ENCODE measurements around the gene STK38L. TPM values are rescaled to one million over a fixed set of nuclear protein-coding genes. Genes with fewer than 3 reads are reported as not detected.

Gene STK38L
- total and polyA plus RNA-seq, 10 of the 15 experiments (the other 5 are each of a cell fraction or from before 2014, with no cell fraction given) = 43.0 to 154 (median 115) TPM

GRCh38 chr12:27309995-27310315 is 65.9 kb downstream of the STK38L start:
- 69% methylated on average over 1 of the region's 1 CpG for WGBS (ENCODE audit: insufficient coverage, insufficient replicate concordance, low lambda C conversion rate, missing lambda C conversion rate)
- Histone ChIP-seq H3K9me3 (replicated peaks; ENCODE audit: control insufficient read depth, insufficient read depth, low read length) (no peaks in the 10 kb centered on the region), H3K4me1 (ENCODE audit: control insufficient read depth, insufficient read depth, low read length) (peaks cover 33% of the 10 kb centered on the region), H4K20me1 (ENCODE audit: control insufficient read depth, insufficient read depth) (no peaks in the 10 kb centered on the region), H2AFZ (ENCODE audit: control insufficient read depth, low read depth, low read length) (no peak overlapping the region), H3K27me3 (replicated peaks in 1 of 2; ENCODE audit: control insufficient read depth in 2 of 2, insufficient read depth in 2 of 2, low read length in 1 of 2) (no peaks in the 10 kb centered on the region), H3K4me3 (no peak overlapping the region), H3K79me2 (ENCODE audit: control insufficient read depth, insufficient read depth, low read length) (no peaks in the 10 kb centered on the region; the same call in none of the 2 replicates), H3K36me3 (ENCODE audit: control insufficient read depth in 2 of 2, insufficient read depth in 2 of 2, low read length in 1 of 2) (peaks cover 2 to 25% of the 10 kb centered on the region in 2 experiments), H3K4me2 (ENCODE audit: control insufficient read depth, insufficient read depth) (no peak overlapping the region), H3K27ac (ENCODE audit: control insufficient read depth, insufficient read depth) (peak overlapping the region; percentile 80), H3K9ac (ENCODE audit: control insufficient read depth, insufficient read depth, low read length) (no peak overlapping the region)
- ChIA-PET RAD21 (ENCODE audit: unreplicated experiment) (interaction anchor here (1.0 to 11.3 kb wide), 4 partner anchors 10 to 102 kb away, joined by 3 to 282 read pairs (median 38); partner anchors contain the start of gene STK38L), CTCF (interaction anchor here (1.0 to 8.6 kb wide), 6 partner anchors 14 to 292 kb away, joined by 3 to 294 read pairs (median 6); partner anchors contain the start of genes MED21, STK38L and TM7SF3), SMC1A (ENCODE audit: uncharacterized antibody, unreplicated experiment) (interaction anchor here (1.0 to 12.2 kb wide), 10 partner anchors 13 to 376 kb away, joined by 3 to 269 read pairs (median 6); partner anchors contain the start of genes BMAL2, MED21 and STK38L), POLR2A (interaction anchor here (0.6 to 1.2 kb wide), 2 partner anchors 9 to 287 kb away, joined by 3 to 10 read pairs; no protein-coding TSS in a partner anchor)
- TF ChIP-seq JUNB (IDR thresholded peaks at IDR 0.05) = no peak
- peak in 1 of 2 experiments; percentile 37; a peak in 1 of 4 replicates for TF ChIP-seq IKZF2 (IDR thresholded peaks at IDR 0.05)
- TSS peak; percentile 11 for BruUV-seq (replicated peaks)
- FAIRE-seq (peak; percentile 18), DNase-seq (ENCODE audit: low read depth, low spot score) (no peak), ATAC-seq (peak; percentile 66)
- in situ Hi-C loops (cut with MboI) = no loop called here
- intact Hi-C loops (cut with micrococcal nuclease; ENCODE audit: unreplicated experiment) = loop anchor here (5.0 kb wide), 2 partner anchors 88 to 103 kb away; no protein-coding TSS in a partner anchor

GRCh38 chr12:27316947-27317346 is 72.9 kb downstream of the STK38L start:
- no TSS peak for BruUV-seq (replicated peaks)
- peaks cover 8 to 23% of the 10 kb centered on the region in 2 experiments for H3K36me3 ChIP-seq (ENCODE audit: control insufficient read depth in 2 of 2, insufficient read depth in 2 of 2, low read length in 1 of 2)
- H4K20me1 ChIP-seq (ENCODE audit: control insufficient read depth, insufficient read depth) = no peaks in the 10 kb centered on the region
- H3K27ac ChIP-seq (ENCODE audit: control insufficient read depth, insufficient read depth) = no peak overlapping the region
- ChIA-PET SMC1A (ENCODE audit: uncharacterized antibody, unreplicated experiment) (interaction anchor here (1.2 to 4.7 kb wide), 6 partner anchors 9 to 301 kb away, joined by 3 to 30 read pairs (median 6); no protein-coding TSS in a partner anchor), POLR2A (interaction anchor here (1.0 to 1.1 kb wide), 2 partner anchors 8 to 67 kb away, joined by 3 to 4 read pairs; no protein-coding TSS in a partner anchor), RAD21 (ENCODE audit: unreplicated experiment) (interaction anchor here (2.3 kb wide), 1 partner anchor 10 kb away, joined by 8 read pairs; no protein-coding TSS in a partner anchor), CTCF (interaction anchor here (2.4 to 3.8 kb wide), 2 partner anchors 11 to 68 kb away, joined by 6 to 27 read pairs; no protein-coding TSS in a partner anchor)
- no peak overlapping the region for H3K4me3 ChIP-seq
- H2AFZ ChIP-seq (ENCODE audit: control insufficient read depth, low read depth, low read length) = no peak overlapping the region
- no peaks in the 10 kb centered on the region for H3K9me3 ChIP-seq (replicated peaks; ENCODE audit: control insufficient read depth, insufficient read depth, low read length)
- WGBS (ENCODE audit: insufficient coverage, insufficient replicate concordance, low lambda C conversion rate, missing lambda C conversion rate) = 94% methylated on average over 1 of the region's 1 CpG
- in situ Hi-C loops (cut with MboI) = no loop called here
- no peaks in the 10 kb centered on the region for H3K79me2 ChIP-seq (ENCODE audit: control insufficient read depth, insufficient read depth, low read length)
- ATAC-seq (no peak), FAIRE-seq (no peak), DNase-seq (ENCODE audit: low read depth, low spot score) (no peak)
- no peak overlapping the region for H3K9ac ChIP-seq (ENCODE audit: control insufficient read depth, insufficient read depth, low read length)
- no peaks in the 10 kb centered on the region for H3K27me3 ChIP-seq (replicated peaks in 1 of 2; ENCODE audit: control insufficient read depth in 2 of 2, insufficient read depth in 2 of 2, low read length in 1 of 2)
- intact Hi-C loops (cut with micrococcal nuclease; ENCODE audit: unreplicated experiment) = no loop called here
- H3K4me1 ChIP-seq (ENCODE audit: control insufficient read depth, insufficient read depth, low read length) = no peaks in the 10 kb centered on the region
- H3K4me2 ChIP-seq (ENCODE audit: control insufficient read depth, insufficient read depth) = no peak overlapping the region
- TF ChIP-seq PML (IDR thresholded peaks at IDR 0.05; ENCODE audit: low read length) (no peak), TBL1XR1 (IDR thresholded peaks at IDR 0.05; ENCODE audit: low read depth, low read length) (no peak), BMI1 (IDR thresholded peaks at IDR 0.05; ENCODE audit: borderline replicate concordance) (no peak), ZNF687 (IDR thresholded peaks at IDR 0.05) (no peak), PAX8 (IDR thresholded peaks at IDR 0.05) (no peak), YBX1 (IDR thresholded peaks at IDR 0.05) (no peak), BRCA1 (IDR thresholded peaks at IDR 0.05; ENCODE audit: low read depth, low read length) (no peak), NFYA (IDR thresholded peaks at IDR 0.05; ENCODE audit: borderline replicate concordance, low read depth, low read length) (no peak)

Data from GM12878 (cell line).